WERI-Rb-1 (cell line): ENCODE measurements around the gene LMO4.

ENCODE experiments used
- DNase-seq: peaks from one replicate; pipeline ENCODE4 v3.0.0-alpha.2; 2020
- H3K27ac ChIP-seq: fragments of 250-450 bp; sonication (Bioruptor Pico); 2 replicates; pipeline ENCODE4 v1.5.1; 2020; ENCODE audit warnings: mild to moderate bottlenecking, moderate library complexity
- H3K27me3 ChIP-seq: fragments of 250-450 bp; sonication (Bioruptor Pico); 2 replicates; pipeline ENCODE4 v1.5.1; 2021; ENCODE audit warnings: mild to moderate bottlenecking, low read depth, moderate library complexity; ENCODE audit not compliant: insufficient read depth, severe bottlenecking
- H3K36me3 ChIP-seq: fragments of 250-450 bp; sonication (Bioruptor Pico); 2 replicates; pipeline ENCODE4 v1.5.1; 2020; ENCODE audit warnings: mild to moderate bottlenecking, moderate library complexity
- H3K4me3 ChIP-seq: 2 replicates; pipeline ENCODE4 v1.5.1; 2011; ENCODE audit warnings: low read depth, mild to moderate bottlenecking, control low read depth, low read length
- H3K9me3 ChIP-seq: fragments of 250-450 bp; sonication (Bioruptor Pico); 2 replicates; pipeline ENCODE4 v1.5.1; 2021; ENCODE audit warnings: mild to moderate bottlenecking, moderate library complexity; ENCODE audit not compliant: severe bottlenecking
- TF ChIP-seq, protein P1 (sequence below): IDR thresholded peaks from 2 replicates; pipeline ENCODE4 v1.5.1; 2011; ENCODE audit warnings: low read depth, mild to moderate bottlenecking, control low read depth, inconsistent platforms, low read length

The LMO4 gene

DNA sequence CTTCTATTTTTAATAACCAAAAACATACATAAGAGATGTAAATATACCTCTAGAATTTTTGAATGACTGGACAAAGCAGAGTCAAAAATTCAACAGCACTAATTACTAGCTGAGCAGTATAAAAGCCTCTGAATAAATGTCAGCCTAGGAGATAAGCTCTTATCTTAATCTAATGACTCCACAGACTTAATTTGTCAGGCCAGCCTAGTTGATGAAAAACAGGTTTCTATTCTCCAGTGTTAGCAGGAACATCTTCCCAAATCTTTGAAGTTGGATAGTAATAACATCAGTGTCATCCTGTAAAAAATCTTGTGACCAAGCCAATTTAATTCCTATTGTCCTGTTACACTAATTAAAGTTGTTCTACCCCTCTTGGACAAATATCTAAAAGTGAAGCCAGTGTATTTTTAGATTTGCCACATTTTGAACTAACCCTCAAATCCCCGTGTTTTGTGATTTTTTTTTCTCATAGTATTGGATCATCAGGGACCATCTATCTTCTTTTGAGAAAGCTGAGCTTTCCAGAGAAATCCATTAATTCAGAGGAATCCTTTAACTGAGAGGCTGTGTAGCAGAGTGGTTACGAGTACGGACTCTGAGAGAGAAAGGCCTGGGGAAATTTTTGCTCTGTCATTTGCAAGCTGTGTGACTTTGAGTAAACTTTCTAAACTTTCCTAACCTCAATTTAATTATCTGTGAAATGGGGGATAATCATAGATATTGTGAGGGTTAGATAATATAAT, 41.2 kb downstream of the LMO4 start:
- H3K36me3 ChIP-seq = no peaks in the 10 kb centered on the region
- DNase-seq = no peak
- H3K27ac ChIP-seq = no peak overlapping the region
- no peaks in the 10 kb centered on the region for H3K27me3 ChIP-seq
- H3K9me3 ChIP-seq = no peaks in the 10 kb centered on the region
- no peak overlapping the region for H3K4me3 ChIP-seq
- TF ChIP-seq, protein P1, sequence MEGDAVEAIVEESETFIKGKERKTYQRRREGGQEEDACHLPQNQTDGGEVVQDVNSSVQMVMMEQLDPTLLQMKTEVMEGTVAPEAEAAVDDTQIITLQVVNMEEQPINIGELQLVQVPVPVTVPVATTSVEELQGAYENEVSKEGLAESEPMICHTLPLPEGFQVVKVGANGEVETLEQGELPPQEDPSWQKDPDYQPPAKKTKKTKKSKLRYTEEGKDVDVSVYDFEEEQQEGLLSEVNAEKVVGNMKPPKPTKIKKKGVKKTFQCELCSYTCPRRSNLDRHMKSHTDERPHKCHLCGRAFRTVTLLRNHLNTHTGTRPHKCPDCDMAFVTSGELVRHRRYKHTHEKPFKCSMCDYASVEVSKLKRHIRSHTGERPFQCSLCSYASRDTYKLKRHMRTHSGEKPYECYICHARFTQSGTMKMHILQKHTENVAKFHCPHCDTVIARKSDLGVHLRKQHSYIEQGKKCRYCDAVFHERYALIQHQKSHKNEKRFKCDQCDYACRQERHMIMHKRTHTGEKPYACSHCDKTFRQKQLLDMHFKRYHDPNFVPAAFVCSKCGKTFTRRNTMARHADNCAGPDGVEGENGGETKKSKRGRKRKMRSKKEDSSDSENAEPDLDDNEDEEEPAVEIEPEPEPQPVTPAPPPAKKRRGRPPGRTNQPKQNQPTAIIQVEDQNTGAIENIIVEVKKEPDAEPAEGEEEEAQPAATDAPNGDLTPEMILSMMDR = no peak

DNA sequence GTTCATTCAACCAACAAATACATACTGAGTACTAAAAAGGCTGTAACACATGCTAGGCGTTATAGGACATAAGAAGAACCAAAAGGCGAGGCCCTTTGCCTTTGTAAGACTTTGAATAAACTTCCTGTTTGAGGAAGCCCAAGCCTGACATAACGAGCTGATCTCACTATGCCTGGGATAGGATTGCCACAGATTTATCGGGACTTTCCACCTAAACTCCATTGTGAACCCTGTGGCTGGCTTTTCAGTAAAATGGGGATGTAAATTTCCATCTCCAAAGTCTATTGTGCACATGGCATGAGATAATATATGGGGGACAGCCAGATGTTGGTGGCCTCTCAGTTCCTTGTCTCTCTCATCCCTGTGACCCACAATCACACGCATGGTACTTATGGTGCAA, 41.9 kb downstream of the LMO4 start:
- no peaks in the 10 kb centered on the region for H3K36me3 ChIP-seq
- TF ChIP-seq, protein P1 = no peak
- no peak for DNase-seq
- H3K4me3 ChIP-seq = no peak overlapping the region
- no peak overlapping the region for H3K27ac ChIP-seq
- H3K9me3 ChIP-seq = no peaks in the 10 kb centered on the region
- H3K27me3 ChIP-seq = no peaks in the 10 kb centered on the region

DNA sequence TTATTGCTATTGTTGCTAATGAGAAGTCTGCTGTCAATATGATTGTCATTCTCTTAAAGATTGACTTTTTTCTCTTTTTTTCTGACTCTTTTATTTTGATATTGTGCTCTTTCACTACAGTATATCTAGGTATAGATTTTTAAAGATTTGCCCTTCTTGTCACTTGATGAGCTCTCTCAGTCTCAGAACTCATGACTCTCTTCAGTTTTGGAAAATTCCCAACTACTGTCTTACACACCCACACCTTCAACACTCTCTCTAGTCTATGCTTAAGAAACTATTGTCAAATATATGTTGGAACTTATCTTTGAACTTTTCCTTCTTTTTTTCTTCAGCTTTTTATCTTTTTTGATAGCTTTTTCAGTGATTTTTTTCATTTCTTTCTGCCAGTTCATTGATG, 50.6 kb downstream of the LMO4 start:
- Histone ChIP-seq H3K36me3 (no peaks in the 10 kb centered on the region), H3K4me3 (no peak overlapping the region), H3K27me3 (no peaks in the 10 kb centered on the region), H3K27ac (no peak overlapping the region), H3K9me3 (no peaks in the 10 kb centered on the region)
- no peak for DNase-seq
- TF ChIP-seq, protein P1 = no peak

DNA sequence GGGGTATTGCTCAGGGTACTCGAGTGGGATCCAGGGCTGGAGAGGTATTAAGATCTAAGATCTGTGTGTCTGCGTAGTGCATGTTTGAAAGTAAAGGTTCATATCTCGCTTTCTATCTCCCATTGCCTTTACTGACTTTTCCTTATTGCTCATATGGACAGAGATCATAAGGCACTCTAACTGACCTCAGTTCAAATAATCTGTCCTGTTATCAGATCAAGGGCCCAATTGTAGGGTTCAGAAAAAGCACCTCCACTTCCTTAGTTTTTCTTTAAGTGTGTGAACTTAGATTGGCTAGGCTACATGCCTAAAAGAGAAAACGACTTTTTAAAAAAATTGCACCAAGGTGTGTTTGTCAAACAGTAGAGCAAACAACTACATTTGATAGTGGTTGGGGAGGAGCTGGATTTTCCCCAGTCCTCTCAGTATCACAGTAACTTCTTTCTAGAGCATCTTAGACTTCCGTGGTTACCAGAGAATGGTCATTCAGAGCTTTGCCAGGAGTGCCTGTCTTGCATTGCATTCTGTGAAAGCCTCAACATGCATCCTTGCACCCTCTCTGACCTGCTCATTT, 57.6 kb downstream of the LMO4 start:
- TF ChIP-seq, protein P1 = no peak
- Histone ChIP-seq H3K36me3 (no peaks in the 10 kb centered on the region), H3K4me3 (no peak overlapping the region), H3K9me3 (no peaks in the 10 kb centered on the region), H3K27ac (no peak overlapping the region), H3K27me3 (no peaks in the 10 kb centered on the region)
- no peak for DNase-seq

DNA sequence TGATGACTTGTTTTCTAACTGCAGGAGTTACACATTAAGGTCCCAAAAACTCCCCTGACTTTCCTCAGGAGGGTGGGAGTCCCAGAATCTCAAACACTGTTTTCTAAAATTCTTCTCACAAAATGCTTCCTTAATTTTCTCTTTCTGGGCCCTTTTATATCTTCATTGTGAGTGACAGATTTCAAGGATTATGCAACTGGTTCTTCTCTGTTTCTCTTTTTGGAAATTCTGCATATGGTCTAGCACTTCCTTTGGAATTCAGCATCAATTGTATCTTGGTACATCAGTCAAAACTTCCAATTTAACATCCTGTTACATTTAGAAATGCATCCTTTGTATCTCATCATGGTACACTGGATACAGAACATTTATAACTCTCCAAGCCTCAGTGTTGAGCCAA, 59.7 kb downstream of the LMO4 start:
- DNase-seq = no peak
- no peak overlapping the region for H3K27ac ChIP-seq
- H3K36me3 ChIP-seq = no peaks in the 10 kb centered on the region
- H3K4me3 ChIP-seq = no peak overlapping the region
- H3K27me3 ChIP-seq = no peaks in the 10 kb centered on the region
- no peaks in the 10 kb centered on the region for H3K9me3 ChIP-seq
- TF ChIP-seq, protein P1 = no peak
